ENCODE data around the gene IGFBP5. TPM values are rescaled to one million over a fixed set of nuclear protein-coding genes. Genes with fewer than 3 reads are reported as not detected.

The IGFBP5 gene
- total RNA-seq, 1 donor from 2014 or later, result 1,383 TPM

- peaks cover 58% of the 10 kb centered on the region for H3K4me1 Mint-ChIP-seq (ENCODE audit: unreplicated experiment)
- H3K27me3 Mint-ChIP-seq (ENCODE audit: unreplicated experiment), result no peaks in the 10 kb centered on the region
- H3K27ac Mint-ChIP-seq (ENCODE audit: unreplicated experiment), result no peak overlapping the region
These were observed 8.2 kb downstream of the IGFBP5 start for GRCh38 chr2:216687111-216687510.

GRCh38 chr2:216685327-216685875 lies 9.9 kb downstream of the IGFBP5 start:
- Mint-ChIP-seq H3K36me3 (ENCODE audit: unreplicated experiment) (peaks cover 82% of the 10 kb centered on the region), H3K4me3 (ENCODE audit: unreplicated experiment) (no peak overlapping the region), H3K4me1 (ENCODE audit: unreplicated experiment) (peaks cover 60% of the 10 kb centered on the region), H3K27me3 (ENCODE audit: unreplicated experiment) (no peaks in the 10 kb centered on the region), H3K9me3 (ENCODE audit: unreplicated experiment) (no peaks in the 10 kb centered on the region), H3K27ac (ENCODE audit: unreplicated experiment) (no peak overlapping the region)
- TF ChIP-seq CTCF (IDR thresholded peaks at IDR 0.05), result no peak
- DNase-seq (ENCODE audit: extremely low spot score, unreplicated experiment), result no peak

More at GRCh38 chr2:216687111-216687510, 8.2 kb downstream of the IGFBP5 start:
- Mint-ChIP-seq H3K36me3 (ENCODE audit: unreplicated experiment) (peaks cover 73% of the 10 kb centered on the region), H3K4me3 (ENCODE audit: unreplicated experiment) (no peak overlapping the region), H3K9me3 (ENCODE audit: unreplicated experiment) (no peaks in the 10 kb centered on the region)
- DNase-seq (ENCODE audit: extremely low spot score, unreplicated experiment), result no peak
- no peak for TF ChIP-seq CTCF (IDR thresholded peaks at IDR 0.05)

GRCh38 chr2:216683846-216684245 lies 11.5 kb downstream of the IGFBP5 start:
- H3K36me3 Mint-ChIP-seq (ENCODE audit: unreplicated experiment), result peaks cover 83% of the 10 kb centered on the region
- no peak overlapping the region for H3K4me3 Mint-ChIP-seq (ENCODE audit: unreplicated experiment)
- no peak for DNase-seq (ENCODE audit: extremely low spot score, unreplicated experiment)
- peaks cover 61% of the 10 kb centered on the region for H3K4me1 Mint-ChIP-seq (ENCODE audit: unreplicated experiment)
- H3K27me3 Mint-ChIP-seq (ENCODE audit: unreplicated experiment), result no peaks in the 10 kb centered on the region
- no peak for TF ChIP-seq CTCF (IDR thresholded peaks at IDR 0.05)
- H3K27ac Mint-ChIP-seq (ENCODE audit: unreplicated experiment), result no peak overlapping the region
- H3K9me3 Mint-ChIP-seq (ENCODE audit: unreplicated experiment), result no peaks in the 10 kb centered on the region

GRCh38 chr2:216681683-216682082 lies 13.7 kb downstream of the IGFBP5 start:
- TF ChIP-seq CTCF (IDR thresholded peaks at IDR 0.05), result no peak
- no peaks in the 10 kb centered on the region for H3K9me3 Mint-ChIP-seq (ENCODE audit: unreplicated experiment)
- H3K27me3 Mint-ChIP-seq (ENCODE audit: unreplicated experiment), result no peaks in the 10 kb centered on the region
- no peak overlapping the region for H3K4me3 Mint-ChIP-seq (ENCODE audit: unreplicated experiment)
- DNase-seq (ENCODE audit: extremely low spot score, unreplicated experiment), result no peak
- H3K27ac Mint-ChIP-seq (ENCODE audit: unreplicated experiment), result peak overlapping the region; percentile 38
- peaks cover 55% of the 10 kb centered on the region for H3K4me1 Mint-ChIP-seq (ENCODE audit: unreplicated experiment)
- peaks cover 81% of the 10 kb centered on the region for H3K36me3 Mint-ChIP-seq (ENCODE audit: unreplicated experiment)

- DNase-seq (ENCODE audit: extremely low spot score, unreplicated experiment), result no peak
- Mint-ChIP-seq H3K4me3 (ENCODE audit: unreplicated experiment) (no peak overlapping the region), H3K27ac (ENCODE audit: unreplicated experiment) (peak overlapping the region; percentile 48), H3K9me3 (ENCODE audit: unreplicated experiment) (no peaks in the 10 kb centered on the region), H3K27me3 (ENCODE audit: unreplicated experiment) (no peaks in the 10 kb centered on the region), H3K4me1 (ENCODE audit: unreplicated experiment) (peaks cover 55% of the 10 kb centered on the region), H3K36me3 (ENCODE audit: unreplicated experiment) (peaks cover 81% of the 10 kb centered on the region)
- no peak for TF ChIP-seq CTCF (IDR thresholded peaks at IDR 0.05)
These were observed 14.3 kb downstream of the IGFBP5 start for GRCh38 chr2:216680951-216681629.

All from osteocyte (in vitro differentiated cells).